Measurements from ENCODE around the gene TSPAN3. TPM values are rescaled to one million over a fixed set of nuclear protein-coding genes. Genes with fewer than 3 reads are reported as not detected.

The TSPAN3 gene
- 375 to 479 TPM (median 449 TPM) in 5 replicates for total RNA-seq (2022; extraction: Qiagen RNA extraction)

DNA sequence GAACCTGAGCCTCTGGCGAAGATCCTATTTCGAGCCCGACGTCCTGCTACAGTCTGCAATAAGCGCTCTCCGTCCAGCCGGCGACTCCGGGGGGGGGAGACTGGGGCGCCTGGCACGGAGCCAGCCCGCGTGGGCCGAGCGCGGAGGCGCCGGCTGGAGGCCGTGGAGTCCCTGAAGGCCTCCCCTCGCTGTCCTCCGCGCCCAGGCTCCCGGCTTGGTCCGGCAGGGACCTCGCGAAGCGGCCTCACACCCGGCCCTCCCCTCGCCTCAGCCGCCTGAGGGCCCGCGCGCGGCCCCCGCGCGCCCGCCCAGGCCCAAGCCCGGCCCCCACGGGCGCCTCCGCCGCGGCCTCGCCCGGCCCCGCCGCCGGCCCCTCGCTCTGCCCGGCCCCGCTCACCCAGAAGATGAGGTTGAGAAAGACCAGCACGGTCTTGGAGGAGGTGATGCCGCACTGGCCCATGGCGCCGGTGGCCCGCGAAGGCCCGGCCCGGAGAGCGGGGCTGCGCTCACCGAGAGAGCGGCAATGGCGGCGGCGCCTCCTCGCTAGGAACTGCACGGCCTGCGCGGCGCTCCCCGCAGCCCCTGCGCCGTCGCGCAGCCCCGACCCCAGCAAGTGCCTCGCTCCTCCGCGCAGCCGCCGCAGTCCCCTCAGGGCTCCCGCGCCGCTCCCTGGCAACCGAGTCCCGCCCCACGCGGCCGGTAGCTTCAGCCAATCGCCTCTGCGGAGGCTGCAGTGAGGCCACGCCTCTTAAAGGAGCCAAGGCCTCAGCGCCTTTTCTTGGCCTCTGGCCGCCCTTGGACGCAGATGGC is at the start of gene TSPAN3:
TSS of gene TSPAN3 (minus strand) at position 615 of the 810 bp plus-strand sequence. CDS start at position 460, 155 bp downstream.

DNA sequence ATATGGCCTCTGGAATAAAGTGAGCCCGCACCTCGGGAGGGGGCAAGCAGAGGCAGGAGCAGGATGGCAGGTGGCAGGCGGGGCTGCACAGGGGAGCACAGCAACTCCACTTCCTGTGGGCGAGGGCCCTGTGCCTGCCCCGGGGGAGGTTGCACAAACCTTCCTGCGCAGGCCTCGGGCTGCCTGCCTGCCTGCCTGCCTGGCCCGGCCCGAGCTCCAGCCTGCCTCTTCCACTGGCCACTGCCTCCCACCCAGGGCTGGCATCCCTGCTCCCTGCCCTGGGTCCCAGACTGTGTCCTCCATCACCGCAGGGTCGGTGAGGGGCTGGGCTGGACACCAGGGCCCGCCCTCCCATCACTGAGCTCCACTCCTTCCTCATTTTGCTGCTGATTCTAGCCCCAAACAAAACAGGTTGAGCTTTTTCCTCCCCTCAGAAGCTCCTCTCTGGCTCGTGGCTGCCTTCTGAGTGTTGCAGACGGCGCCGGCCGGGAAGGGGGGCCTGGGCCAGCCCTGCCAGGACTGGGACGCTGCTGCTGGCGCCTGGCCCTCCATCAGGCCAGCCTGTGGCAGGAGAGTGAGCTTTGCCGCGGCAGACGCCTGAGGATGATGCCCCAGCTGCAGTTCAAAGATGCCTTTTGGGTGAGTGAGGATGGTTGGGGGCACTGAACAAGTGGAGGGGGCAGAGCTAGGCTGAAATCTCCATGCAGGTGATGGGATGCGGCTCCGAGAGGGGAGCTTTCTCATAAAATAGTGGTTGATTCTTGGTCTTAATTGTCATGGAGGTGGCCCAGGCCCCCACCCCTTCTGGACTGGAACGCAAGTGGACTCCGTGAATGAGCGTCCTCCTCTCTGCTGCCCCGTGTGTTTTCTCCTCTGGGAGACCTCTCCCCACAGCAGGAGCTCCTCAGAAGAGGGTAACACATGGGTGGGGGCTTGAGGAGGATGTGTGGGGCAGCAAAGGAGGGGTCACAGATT is 75.7 kb downstream of the TSPAN3 start, which contains the start of gene PSTPIP1:
TSS of gene PSTPIP1 (plus strand) at position 156 of the 975 bp plus-strand sequence. CDS start at position 604, 448 bp downstream.

Other genes starting within 250 kb of the TSPAN3 start
- 2.0 to 4.2 TPM (median 3.7 TPM) in 5 replicates for gene SCAPER, start 165.8 kb downstream of the TSPAN3 start, total RNA-seq (2022; extraction: Qiagen RNA extraction)
- 56.8 to 69.1 TPM (median 64.1 TPM) in 5 replicates for gene RCN2, start 139.4 kb downstream of the TSPAN3 start, total RNA-seq (2022; extraction: Qiagen RNA extraction)
- gene PSTPIP1, start 76.0 kb downstream of the TSPAN3 start, total RNA-seq (2022; extraction: Qiagen RNA extraction) = 0.13 to 0.20 TPM (median 0.14 TPM) in 4 of 5 replicates, not detected in the other